Left renal cortex interstitium (tissue), 4 donors: ENCODE measurements around the gene FBLN7. TPM values are rescaled to one million over a fixed set of nuclear protein-coding genes. Genes with fewer than 3 reads are reported as not detected.

Experiments used
- DNase-seq, 4 donors: peaks; one replicate each; pipeline ENCODE4 v3.0.0-alpha.2; 2013; ENCODE audit warnings: low read depth in 4 of 4, low spot score in 2 of 4, missing footprints in 1 of 4
- polyA plus RNA-seq, 4 donors: library from polyadenylated mRNA; unstranded; fragments of 120-200 nt; gene quantifications; one replicate each; pipeline ENCODE4 v1.2.1, GENCODE V29; 2013; ENCODE audit not compliant: insufficient read length in 4 of 4

The FBLN7 gene
- polyA plus RNA-seq, 4 donors, result 12.3 to 15.6 (median 14.1) TPM

- no peak for DNase-seq
Observed at GRCh38 chr2:112155331-112156151, 17.4 kb downstream of the FBLN7 start.

DNA sequence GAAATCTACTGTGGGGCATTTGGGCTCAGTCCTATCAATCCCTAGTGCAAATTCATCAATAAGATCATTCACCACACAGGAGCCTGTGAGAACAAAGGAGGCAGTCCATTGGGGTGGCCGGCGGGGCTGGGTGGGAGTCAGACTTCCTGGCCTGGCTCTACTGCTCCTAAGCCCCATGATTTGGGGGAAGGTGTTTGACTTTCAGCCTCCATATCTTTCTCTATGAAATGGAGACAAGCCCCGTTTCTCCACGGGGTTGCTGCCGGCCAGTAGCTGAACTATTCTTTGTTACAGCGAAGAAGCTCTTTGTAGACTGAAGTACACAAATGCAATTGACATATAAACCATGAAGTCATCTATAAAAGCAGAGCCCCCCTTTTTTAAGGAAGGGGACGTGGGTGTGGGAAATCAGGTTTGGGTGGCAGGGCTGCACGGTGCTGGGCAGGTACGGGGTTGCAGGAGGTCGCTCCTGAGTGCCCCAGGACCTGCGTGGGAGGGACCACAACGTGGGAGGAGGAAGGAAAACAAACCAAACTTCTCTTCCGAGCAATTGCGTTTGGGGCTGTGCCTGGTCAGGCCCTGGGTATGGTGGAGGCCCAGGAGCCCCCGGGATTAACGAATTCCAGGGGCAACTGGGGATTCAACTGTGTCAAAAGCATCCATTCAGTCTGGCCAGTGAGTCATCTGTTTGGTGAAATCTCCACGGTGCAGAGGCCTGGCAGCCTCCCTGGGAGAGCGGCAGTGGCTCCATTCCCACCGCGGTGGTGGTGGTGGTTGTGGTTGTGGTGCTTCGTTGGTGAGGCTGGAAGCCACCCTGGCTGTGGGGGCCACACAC is 18.2 kb downstream of the FBLN7 start:
- no peak for DNase-seq

- DNase-seq, result no peak
Observed at GRCh38 chr2:112157472-112157871, 19.3 kb downstream of the FBLN7 start.

DNA sequence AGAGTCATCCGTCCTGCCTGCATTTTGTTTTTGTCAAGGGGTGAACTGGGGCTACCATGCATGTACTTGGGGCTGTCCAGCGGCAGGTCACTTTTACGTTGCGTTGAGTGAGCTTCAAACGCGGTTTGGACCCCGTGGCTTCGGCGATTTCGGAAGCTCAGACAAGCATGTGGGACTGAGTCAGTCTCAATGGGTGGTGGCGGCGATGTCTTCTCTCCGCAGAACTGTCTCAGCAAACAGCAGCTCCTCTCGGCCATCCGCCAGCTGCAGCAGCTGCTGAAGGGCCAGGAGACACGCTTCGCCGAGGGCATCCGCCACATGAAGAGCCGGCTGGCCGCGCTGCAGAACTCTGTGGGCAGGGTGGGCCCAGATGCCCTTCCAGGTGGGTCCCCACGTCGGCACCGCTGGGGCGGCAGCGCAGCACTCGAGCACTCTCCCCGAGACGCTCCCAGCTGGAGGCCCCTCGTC is 21.3 kb downstream of the FBLN7 start:
- DNase-seq, result no peak

DNA sequence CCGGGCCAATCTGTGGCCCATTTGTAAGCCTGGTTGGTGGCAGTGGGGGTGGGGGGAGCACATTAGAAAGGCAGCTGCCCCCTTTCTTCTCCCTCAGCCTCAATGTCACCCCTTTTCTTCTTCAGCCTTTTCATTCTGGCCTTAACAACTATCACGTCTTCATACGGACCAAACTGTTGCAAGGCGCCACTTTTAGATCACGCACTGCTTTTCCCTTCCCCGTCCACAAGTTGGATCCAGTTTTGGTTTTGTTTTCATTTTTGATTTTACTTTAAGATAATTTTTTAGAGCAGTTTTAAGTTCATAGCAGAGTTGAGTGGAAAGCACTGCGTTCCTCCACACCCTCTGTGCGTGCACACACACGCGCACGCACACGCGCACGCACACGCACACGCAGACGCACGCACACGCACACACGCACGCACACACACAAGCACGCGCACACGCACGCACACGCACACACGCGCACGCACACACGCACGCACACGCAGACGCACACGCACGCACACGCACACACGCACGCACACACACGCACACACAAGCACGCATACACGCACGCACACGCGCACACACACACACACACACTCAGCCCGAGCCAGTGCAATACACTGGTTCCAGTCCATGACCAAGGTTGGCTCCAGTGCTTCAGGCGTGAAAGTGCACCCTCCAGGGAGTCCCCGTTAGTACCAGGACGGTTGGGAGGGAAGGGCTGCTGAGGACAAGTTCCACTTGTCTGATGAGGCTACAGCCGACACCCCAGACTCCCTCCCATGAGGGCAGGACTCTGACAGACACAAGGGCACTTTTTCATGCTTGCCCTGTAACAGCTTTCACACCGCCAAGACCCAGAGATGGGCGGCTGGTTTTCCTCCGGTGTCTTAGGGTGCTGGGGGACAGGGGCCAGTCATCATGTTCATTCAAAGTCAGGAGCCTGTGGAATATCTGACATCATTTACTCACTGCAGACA is 22.4 kb downstream of the FBLN7 start:
- no peak for DNase-seq

- DNase-seq, result no peak
Observed at GRCh38 chr2:112161431-112162145, 23.4 kb downstream of the FBLN7 start.

DNA sequence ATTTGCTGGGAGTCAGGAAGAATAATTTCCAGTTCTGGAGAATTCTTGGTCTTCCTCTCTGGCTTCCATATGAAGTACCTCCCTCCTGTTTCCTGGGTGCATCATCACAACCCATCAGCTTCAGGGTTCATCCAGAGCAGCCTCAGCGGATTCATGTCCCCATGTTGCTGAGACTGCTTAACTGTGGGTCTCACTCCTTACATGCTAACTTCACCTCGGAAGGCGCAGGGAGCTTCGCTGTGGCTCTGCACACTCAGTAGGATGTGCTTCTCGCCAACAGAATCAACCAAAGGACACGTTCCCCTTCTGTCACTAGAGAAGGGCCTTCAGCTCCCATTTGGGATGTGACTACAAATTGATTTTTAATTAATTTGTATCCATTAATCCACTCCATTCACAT is 24.2 kb downstream of the FBLN7 start:
- no peak for DNase-seq

- no peak for DNase-seq
Observed at GRCh38 chr2:112162956-112163355, 24.8 kb downstream of the FBLN7 start.

- no peak for DNase-seq
Observed at GRCh38 chr2:112163541-112163981, 25.4 kb downstream of the FBLN7 start.

DNA sequence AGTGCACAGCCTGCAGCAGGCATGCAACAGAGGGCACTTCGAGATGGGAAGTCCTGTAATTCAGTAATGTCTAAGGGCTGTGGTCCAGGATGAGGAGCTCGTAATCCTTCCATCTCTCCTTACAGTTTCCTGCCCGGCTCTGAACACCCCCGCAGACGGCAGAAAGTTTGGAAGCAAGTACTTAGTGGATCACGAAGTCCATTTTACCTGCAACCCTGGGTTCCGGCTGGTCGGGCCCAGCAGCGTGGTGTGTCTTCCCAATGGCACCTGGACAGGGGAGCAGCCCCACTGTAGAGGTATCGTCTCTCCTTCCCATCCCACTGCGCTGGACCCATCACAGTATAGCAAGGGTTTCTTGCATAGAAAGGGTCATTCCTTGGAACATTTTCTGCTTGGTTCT is 26.7 kb downstream of the FBLN7 start:
- DNase-seq, result no peak

DNA sequence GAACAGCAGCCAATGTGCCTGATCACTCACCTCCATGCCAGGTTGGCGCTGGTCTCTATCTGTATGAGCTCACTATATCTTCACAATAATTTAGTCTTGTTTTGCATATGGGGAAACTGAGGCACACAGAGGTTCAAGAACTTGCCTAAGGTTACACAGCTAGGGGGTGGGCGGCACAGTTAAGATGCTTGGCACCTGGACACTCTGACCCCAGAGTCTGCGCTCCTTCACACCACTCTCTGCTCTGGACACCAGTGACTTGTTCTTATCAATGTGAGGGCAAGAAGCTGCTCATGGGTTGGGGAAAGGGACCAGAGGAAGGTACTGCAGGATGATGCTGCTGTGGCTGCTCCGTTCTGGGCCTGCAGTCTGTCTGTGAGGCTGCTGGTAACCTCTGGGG is 27.1 kb downstream of the FBLN7 start:
- no peak for DNase-seq

DNA sequence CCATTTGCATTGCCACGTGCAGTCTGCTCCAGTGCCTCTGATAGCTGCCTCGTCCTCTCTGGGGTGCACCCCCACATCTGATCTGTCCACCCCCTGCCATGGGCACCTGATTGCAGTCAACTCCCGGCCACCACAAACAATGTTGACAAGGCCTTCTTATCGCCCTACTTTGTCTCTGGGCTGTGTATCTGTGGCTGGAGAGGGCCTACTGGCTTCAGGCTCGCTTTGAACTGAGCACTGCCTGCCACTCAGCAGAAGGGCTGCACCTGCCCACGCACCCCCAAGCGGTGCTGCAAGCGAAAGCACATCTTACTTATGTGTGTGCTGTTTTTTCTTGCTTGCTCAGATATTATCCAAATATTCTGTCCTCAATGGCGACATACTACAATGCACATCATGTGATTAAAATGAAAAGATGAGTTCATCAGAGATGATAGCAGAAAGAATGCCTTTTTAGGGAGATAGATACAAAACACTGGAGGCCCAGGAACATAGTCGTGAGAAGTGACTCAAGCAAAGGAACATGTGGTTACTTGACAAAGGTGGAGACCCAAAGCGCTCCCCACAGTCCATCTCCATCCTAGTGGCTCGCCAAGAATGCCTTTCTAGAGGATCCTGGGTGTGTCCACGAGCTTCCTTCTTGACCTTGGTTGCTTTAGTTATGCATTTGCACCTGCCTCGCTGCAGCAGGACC is 28.8 kb downstream of the FBLN7 start:
- DNase-seq, result no peak

GRCh38 chr2:112168422-112169124 is 30.4 kb downstream of the FBLN7 start:
- no peak for DNase-seq

GRCh38 chr2:112170495-112170894 is 32.3 kb downstream of the FBLN7 start:
- no peak for DNase-seq

- no peak for DNase-seq
Observed at GRCh38 chr2:112173646-112174319, 35.6 kb downstream of the FBLN7 start.

DNA sequence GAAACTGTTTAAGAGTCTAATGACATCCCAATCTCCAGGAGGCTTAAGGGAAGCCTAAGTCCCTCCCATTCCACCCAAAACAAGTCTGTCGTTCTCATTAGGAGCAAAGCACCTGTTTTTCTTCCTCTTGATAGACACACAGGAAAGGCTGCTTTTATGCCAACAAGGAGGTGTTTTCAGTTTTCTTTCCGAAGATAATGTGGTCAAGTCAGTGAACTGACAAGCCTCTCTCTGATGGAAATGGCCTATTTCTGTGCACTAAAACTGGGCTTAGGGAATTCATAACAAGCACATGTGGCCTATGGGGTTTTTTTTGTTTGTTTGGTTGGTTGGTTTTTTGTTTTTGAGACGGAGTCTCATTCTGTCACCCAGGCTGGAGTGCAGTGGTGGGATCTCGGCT is 36.2 kb downstream of the FBLN7 start:
- DNase-seq, result no peak

- no peak for DNase-seq
Observed at GRCh38 chr2:112175333-112175732, 37.1 kb downstream of the FBLN7 start.

- DNase-seq, result no peak
Observed at GRCh38 chr2:112175958-112176573, 37.9 kb downstream of the FBLN7 start.
